Omental fat pad (tissue), 4 donors: Measurements from ENCODE around the gene ORC5. TPM values are rescaled to one million over a fixed set of nuclear protein-coding genes. Genes with fewer than 3 reads are reported as not detected.

Source experiments
- ATAC-seq: fragments of 150-250 bp; one replicate; pipeline ENCODE4 v1.9.1; 2016; ENCODE audit warnings: mild to moderate bottlenecking, moderate library complexity; ENCODE audit not compliant: low FRiP score
- DNase-seq: peaks from one replicate; pipeline ENCODE4 v3.0.0-alpha.2; 2019; ENCODE audit warnings: low spot score
- CTCF ChIP-seq, 3 donors: fragments of 450-650 bp; IDR thresholded peaks; one replicate each; pipeline ENCODE4 v1.5.1; 2016 to 2017; ENCODE audit warnings: antibody characterized with exemption in 3 of 3, mild to moderate bottlenecking in 3 of 3, moderate library complexity in 2 of 3
- total RNA-seq, 4 donors: library from RNA; depleted of rRNA; stranded (reverse); fragments of >200 nt; gene quantifications; one replicate each; pipeline ENCODE4 v1.1.0, GENCODE V29; 2016

The ORC5 gene
- total RNA-seq, 4 donors from 2014 or later: 9.4 to 19.9 (median 13.1) TPM

- TF ChIP-seq CTCF (IDR thresholded peaks at IDR 0.05): no peak
- no peak for ATAC-seq
- no peak for DNase-seq
These were observed 114.7 kb downstream of the ORC5 start for GRCh38 chr7:104093127-104093526.

GRCh38 chr7:104091242-104091641, 116.6 kb downstream of the ORC5 start:
- TF ChIP-seq CTCF (IDR thresholded peaks at IDR 0.05): no peak
- ATAC-seq (no peak), DNase-seq (no peak)

- no peak for DNase-seq
- TF ChIP-seq CTCF (IDR thresholded peaks at IDR 0.05): no peak
- no peak for ATAC-seq
These were observed 118.2 kb downstream of the ORC5 start for GRCh38 chr7:104089612-104090011.

- ATAC-seq: no peak
- no peak for TF ChIP-seq CTCF (IDR thresholded peaks at IDR 0.05)
- no peak for DNase-seq
These were observed 118.8 kb downstream of the ORC5 start for GRCh38 chr7:104089061-104089460.

Other genes starting within 250 kb of the ORC5 start
- gene RELN, start 218.4 kb downstream of the ORC5 start, total RNA-seq: 1 to 10 TPM; 1.2 to 7.1 (median 3.7) TPM
- gene LHFPL3, start 120.6 kb upstream of the ORC5 start, total RNA-seq: not detected